Islet precursor cell (in vitro differentiated cells): ENCODE data around the gene FBXO9.

ENCODE experiments used
- DNase-seq: peaks from one replicate; pipeline ENCODE4 v3.0.0-alpha.2; 2018

Gene FBXO9

DNA sequence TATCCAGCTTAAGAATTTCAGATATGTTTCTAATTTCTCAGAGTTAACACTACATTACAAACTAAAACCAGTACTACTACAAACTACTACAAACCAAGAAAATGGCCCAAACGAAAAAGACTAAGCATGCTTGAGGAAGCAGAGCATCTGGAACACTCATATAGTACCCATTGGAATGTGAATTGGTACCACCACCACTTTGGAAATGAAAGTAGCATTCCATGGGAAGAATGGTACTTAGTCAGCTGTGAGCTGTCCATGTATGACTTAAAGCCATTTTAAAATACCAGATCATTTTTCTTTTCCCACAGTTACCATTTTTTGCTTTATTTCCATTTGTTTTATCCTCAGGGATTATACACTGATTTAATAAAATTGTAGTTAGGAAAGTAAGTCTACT is 30.5 kb downstream of the FBXO9 start:
- DNase-seq = no peak

- no peak for DNase-seq
Observed at GRCh38 chr6:53100561-53100960, 35.4 kb downstream of the FBXO9 start.

- DNase-seq = no peak
Observed at GRCh38 chr6:53101006-53101405, 35.8 kb downstream of the FBXO9 start.

DNA sequence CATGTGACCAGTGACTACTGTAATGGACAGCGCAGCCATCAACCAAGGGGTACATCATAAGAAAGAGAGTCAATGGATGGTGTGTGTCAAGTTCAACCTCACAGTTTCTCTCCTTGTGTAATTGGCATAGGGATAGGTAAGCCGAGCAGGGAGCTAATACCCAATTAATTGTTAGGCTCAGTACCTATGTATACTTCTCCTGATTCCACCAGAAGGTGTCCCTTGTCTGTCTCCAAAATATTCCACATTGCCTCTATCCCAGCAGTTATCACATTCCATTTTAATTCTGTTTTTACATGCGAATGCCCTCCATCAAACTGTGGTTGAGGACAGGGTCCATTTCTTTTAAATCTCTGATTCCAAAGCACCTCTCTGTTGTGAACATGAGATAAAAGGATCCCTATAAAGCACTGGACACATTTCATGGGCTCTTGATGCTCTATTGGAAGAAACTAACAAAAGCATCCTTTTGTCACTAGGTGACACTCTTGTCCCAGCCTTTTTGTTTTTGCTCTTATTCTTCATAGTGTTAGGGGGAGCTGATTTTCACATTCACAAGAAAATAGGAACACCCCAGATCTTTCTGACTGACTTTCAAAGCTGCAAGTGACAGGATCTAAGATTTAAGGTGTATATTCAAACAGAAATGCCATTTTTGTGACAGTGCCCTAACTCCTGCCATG is 38.9 kb downstream of the FBXO9 start:
- no peak for DNase-seq

GRCh38 chr6:53104916-53105315 is 39.7 kb downstream of the FBXO9 start:
- no peak for DNase-seq

- DNase-seq = no peak
Observed at GRCh38 chr6:53107091-53107490, 41.9 kb downstream of the FBXO9 start.

DNA sequence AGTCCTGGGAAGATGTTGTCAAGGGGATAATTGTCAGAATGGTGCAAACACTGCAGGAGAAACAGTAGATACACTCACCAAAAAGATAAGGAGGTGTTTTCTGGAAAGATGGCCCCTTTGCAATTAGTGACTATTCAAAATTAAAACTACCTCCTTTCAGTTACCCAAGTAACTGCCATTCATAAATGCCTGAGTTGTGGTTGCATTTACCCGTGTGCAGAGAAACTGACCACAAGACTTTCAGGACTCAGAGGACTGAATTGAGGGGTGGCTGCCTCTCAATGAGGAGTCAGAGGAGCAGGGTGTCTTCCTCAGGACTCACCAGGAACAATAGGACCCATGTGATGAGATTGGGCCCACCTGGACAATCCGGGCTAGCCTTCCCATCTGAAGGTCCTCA is 44.4 kb downstream of the FBXO9 start:
- no peak for DNase-seq

- no peak for DNase-seq
Observed at GRCh38 chr6:53111865-53112264, 46.7 kb downstream of the FBXO9 start.

DNA sequence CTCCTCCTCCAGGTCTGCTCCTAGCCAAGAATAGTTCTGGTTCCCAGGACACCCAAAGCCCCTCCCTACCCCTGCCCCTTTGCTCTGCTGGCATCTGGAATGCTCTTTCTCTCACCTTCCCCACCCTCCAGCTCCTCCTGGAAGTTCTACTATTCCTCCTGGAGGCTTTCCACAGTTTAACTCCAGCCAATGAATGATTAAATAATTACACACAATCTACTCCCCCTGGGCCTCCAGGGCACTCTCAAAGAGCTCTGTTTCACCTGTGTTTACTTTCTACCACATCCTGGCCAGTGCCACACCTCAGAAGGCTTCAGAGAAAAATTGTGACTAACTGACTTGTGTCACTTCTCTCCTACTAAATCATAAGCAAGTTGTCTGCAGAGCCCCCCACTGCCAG is 47.2 kb downstream of the FBXO9 start:
- peak; percentile 66 for DNase-seq

- no peak for DNase-seq
Observed at GRCh38 chr6:53112871-53113270, 47.7 kb downstream of the FBXO9 start.

- no peak for DNase-seq
Observed at GRCh38 chr6:53113742-53114141, 48.5 kb downstream of the FBXO9 start.

DNA sequence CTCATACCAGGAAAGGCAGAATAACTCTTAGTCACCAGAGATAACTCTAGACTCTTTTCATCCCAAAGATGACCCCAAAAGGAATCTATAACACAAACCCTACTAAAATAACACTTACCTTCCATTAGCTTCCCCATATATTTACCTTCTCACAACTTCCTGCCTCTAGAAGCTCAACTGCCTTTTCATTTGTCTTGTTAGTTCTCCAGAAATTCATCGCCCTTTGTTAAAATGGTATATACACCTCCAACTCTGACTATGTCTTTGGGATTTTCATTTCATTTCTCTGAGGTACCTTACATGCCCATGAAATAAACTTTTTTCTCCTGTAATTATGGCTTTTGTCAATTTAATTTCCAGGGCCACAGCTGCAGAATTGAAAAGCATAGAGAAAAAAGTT is 49.9 kb downstream of the FBXO9 start:
- DNase-seq = no peak

DNA sequence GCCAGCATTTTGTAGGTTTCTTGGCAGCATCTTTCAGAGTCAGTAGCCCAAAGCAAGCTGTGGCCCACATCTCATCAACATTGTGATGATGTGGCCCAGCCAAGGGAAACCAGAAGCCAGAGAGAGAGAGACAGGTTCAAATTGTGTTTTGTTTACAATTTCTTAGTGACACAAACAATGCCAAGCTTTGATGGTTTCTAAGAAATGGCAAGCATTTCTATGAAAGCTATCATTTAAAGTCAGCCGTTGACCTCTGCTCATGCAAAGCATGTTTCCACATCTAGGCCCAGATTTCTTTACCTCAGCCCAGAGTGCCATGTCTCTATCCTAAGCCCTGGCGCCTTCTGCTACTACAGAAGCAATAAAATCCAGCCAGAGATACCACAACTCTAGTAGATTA is 50.5 kb downstream of the FBXO9 start:
- no peak for DNase-seq

GRCh38 chr6:53119349-53119748 is 54.1 kb downstream of the FBXO9 start:
- DNase-seq = no peak

- DNase-seq = peak; percentile 80
Observed at GRCh38 chr6:53119772-53120409, 54.7 kb downstream of the FBXO9 start.

DNA sequence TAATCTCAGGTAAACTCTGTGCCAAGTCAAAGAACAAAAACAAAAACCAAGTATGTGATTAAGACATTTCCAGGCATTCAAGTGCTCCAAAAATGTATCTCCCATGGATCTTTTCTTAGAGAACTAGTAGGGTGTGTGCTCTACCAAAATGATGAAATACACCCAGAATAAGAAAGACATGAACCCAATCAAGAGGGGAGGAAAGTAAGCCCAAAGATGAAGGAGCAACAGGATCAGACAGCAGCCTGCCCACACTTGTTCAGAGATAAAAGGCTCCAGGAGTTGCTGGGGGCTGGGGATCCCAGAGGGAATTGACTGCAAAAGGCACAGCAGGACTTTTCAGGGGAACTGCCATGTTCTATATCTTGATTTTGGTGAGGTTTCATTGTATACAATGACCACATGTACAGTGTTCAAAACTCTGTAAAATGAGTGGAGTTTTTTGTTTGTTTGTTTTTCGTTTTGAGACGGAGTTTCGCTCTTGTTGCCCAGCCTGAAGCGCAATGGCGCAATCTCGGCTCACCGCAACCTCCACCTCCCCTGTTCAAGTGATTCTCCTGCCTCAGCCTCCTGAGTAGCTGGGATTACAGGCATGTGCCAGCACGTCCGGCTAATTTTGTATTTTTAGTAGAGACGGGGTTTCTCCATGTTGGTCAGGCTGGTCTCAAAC is 59.1 kb downstream of the FBXO9 start:
- no peak for DNase-seq

DNA sequence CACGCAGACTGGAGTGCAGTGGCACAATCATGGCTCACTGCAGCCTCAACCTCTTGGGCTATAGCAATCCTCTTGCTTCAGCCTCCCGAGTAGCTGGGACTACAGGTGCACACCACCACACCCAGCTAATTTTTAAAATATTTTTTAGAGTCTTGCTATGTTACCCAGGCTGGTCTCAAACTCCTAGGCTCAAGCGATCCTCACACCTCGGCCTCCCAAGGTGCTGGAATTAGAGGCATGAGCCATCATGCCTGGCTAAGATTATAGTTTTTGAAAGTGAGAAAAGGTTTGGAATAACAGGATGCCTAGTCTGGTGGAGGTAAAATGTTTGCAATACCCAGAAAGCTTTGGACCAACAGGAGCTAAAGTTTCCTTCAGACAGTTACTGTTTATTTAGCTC is 60.1 kb downstream of the FBXO9 start:
- no peak for DNase-seq

- DNase-seq = no peak
Observed at GRCh38 chr6:53128842-53129241, 63.6 kb downstream of the FBXO9 start.

GRCh38 chr6:53130569-53131290 is 65.5 kb downstream of the FBXO9 start:
- DNase-seq = no peak

DNA sequence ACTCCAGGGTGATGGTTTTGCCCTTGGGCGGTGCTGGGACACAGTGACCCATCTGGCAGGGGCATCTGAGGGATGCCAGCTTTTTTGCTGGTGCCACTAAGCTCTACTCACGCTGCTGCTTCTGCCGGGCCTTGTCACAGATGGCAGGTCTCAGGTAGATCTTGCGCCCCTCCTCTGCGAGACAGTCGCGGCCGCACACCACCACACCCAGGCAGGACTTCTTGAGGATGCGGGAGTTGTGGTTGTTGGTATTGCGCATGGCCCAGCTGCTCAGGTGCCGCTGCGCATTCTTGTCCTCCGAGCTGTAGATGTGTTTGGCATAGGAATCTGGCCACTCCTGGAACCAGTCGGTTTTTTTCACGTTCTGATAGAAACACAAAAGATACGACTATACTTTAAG is 68.8 kb downstream of the FBXO9 start:
- no peak for DNase-seq

GRCh38 chr6:53134601-53135235 is 69.5 kb downstream of the FBXO9 start:
- no peak for DNase-seq

DNA sequence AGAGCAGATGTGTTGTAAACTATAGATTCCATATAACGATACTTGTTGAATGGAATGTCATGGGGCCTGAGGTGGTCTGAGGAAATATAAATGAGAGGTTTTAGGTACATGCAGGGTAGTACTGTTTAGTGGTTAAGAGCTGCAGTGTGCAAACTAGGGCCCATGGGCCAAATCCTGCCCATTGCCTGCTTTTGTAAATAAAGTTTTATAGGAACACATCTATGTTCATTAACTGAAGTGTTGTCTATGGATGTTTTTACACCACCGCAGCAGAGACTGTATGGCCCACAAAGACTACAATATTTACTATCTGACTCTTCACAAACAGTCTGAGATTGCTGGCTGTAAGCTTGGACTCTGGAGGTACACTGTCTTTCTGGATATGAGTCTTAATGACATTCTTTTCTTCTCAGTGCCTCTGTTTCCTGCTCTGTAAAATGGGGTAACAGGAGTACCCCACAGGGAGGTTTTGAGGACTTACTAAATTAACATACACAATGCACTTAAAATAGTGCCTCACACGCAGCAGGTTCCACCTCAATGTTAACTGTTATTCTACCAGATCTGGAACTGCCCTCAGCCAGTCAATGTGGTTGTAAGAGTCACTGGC is 70.9 kb downstream of the FBXO9 start:
- no peak for DNase-seq
